A549 (cell line): ENCODE data around the gene ZNF276.

ENCODE experiments used
- CTCF ChIP-seq: fragments of >200 bp; sonication (Bioruptor Twin); formaldehyde crosslinking; IDR thresholded peaks from 3 replicates; pipeline ENCODE4 v1.5.1; 2016
- ELK1 ChIP-seq: fragments of 150-350 bp; IDR thresholded peaks from 2 replicates; pipeline ENCODE4 v1.6.1; 2014; ENCODE audit warnings: low read depth, mild to moderate bottlenecking, low read length
- EP300 ChIP-seq, 2 experiments: fragments of >200 bp; sonication (Bioruptor Twin); formaldehyde crosslinking; IDR thresholded peaks; 2 replicates in 1 of 2; 3 replicates in 1 of 2; pipeline ENCODE4 v1.6.1; 2016 to 2017
- PHF8 ChIP-seq: fragments of 200-600 bp; sonication (generic); IDR thresholded peaks from 2 replicates; pipeline ENCODE4 v1.6.1; 2016; ENCODE audit warnings: low read depth, mild to moderate bottlenecking, antibody characterized with exemption, moderate library complexity, borderline replicate concordance

GRCh38 chr16:89709716-89710432 is 11.5 kb upstream of the ZNF276 start:
- TF ChIP-seq EP300 (IDR thresholded peaks at IDR 0.05) (no peak), CTCF (no peak), PHF8 (no peak), ELK1 (no peak)
